ENCODE data around the gene OAS2.

GRCh38 chr12:112974904-112975303 is 3.4 kb upstream of the OAS2 start:
- TF ChIP-seq POLR2A (IDR thresholded peaks at IDR 0.05) (no peak), POLR2AphosphoS5 (IDR thresholded peaks at IDR 0.05) (no peak)
- TF ChIP-seq, protein P1, sequence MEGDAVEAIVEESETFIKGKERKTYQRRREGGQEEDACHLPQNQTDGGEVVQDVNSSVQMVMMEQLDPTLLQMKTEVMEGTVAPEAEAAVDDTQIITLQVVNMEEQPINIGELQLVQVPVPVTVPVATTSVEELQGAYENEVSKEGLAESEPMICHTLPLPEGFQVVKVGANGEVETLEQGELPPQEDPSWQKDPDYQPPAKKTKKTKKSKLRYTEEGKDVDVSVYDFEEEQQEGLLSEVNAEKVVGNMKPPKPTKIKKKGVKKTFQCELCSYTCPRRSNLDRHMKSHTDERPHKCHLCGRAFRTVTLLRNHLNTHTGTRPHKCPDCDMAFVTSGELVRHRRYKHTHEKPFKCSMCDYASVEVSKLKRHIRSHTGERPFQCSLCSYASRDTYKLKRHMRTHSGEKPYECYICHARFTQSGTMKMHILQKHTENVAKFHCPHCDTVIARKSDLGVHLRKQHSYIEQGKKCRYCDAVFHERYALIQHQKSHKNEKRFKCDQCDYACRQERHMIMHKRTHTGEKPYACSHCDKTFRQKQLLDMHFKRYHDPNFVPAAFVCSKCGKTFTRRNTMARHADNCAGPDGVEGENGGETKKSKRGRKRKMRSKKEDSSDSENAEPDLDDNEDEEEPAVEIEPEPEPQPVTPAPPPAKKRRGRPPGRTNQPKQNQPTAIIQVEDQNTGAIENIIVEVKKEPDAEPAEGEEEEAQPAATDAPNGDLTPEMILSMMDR (IDR thresholded peaks at IDR 0.05 in 8 of 11, conservative IDR thresholded peaks at IDR 0.05 in 3 of 11): no peak
